ENCODE results near the gene DLGAP4.

Gene DLGAP4

DNA sequence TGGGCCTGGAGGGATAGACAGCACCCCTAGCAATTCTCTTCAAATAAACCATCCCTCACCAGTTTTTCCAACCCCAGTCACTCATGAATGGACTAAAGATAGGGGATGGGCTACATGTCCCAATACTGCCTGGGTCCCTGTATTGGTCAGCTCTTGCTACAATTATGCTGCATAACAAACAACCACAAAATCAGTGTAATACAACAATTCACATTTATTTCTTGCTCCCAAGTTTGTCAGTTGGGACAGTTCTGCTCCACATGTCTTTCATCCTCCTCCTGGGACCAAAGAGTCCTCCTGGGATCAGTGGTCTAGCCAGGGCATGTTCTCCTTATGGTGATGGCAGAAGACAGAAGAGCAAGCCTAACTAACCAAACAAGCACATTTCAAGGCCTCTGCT is 143.5 kb downstream of the DLGAP4 start:
- TF ChIP-seq EZH2phosphoT487 (conservative IDR thresholded peaks at IDR 0.05; ENCODE audit: low read length) (no peak), CTCF (IDR thresholded peaks at IDR 0.05; ENCODE audit: insufficient read depth, low read length, poor library complexity, severe bottlenecking) (no peak)
- no peaks in the 10 kb centered on the region for H3K27me3 ChIP-seq (ENCODE audit: low read length)
- H4K20me1 ChIP-seq (ENCODE audit: low read depth, low read length): no peaks in the 10 kb centered on the region
- H3K79me2 ChIP-seq (ENCODE audit: insufficient read depth, low read length): no peaks in the 10 kb centered on the region
- no peak overlapping the region for H3K9ac ChIP-seq (ENCODE audit: low read length)
- no peak overlapping the region for H3K27ac ChIP-seq (ENCODE audit: low read depth, low read length)
- no peaks in the 10 kb centered on the region for H3K9me2 ChIP-seq (replicated peaks; ENCODE audit: insufficient read depth, low read length)
- no peak overlapping the region for H3K4me2 ChIP-seq (ENCODE audit: low read depth, low read length, poor library complexity, severe bottlenecking)
- H3K36me3 ChIP-seq (ENCODE audit: low read length): no peaks in the 10 kb centered on the region
- H3F3A ChIP-seq (ENCODE audit: insufficient read depth): no peaks in the 10 kb centered on the region
- H2AFZ ChIP-seq (ENCODE audit: low read depth, low read length, severe bottlenecking): no peak overlapping the region
- H3K4me3 ChIP-seq (ENCODE audit: insufficient read depth, low read length, poor library complexity, severe bottlenecking): no peak overlapping the region
- H3K9me3 ChIP-seq (ENCODE audit: insufficient read depth, low read length): no peaks in the 10 kb centered on the region

- no peaks in the 10 kb centered on the region for H3K9me2 ChIP-seq (replicated peaks; ENCODE audit: insufficient read depth, low read length)
- TF ChIP-seq CTCF (IDR thresholded peaks at IDR 0.05; ENCODE audit: insufficient read depth, low read length, poor library complexity, severe bottlenecking) (no peak), EZH2phosphoT487 (conservative IDR thresholded peaks at IDR 0.05; ENCODE audit: low read length) (no peak)
- no peaks in the 10 kb centered on the region for H3F3A ChIP-seq (ENCODE audit: insufficient read depth)
- no peaks in the 10 kb centered on the region for H3K27me3 ChIP-seq (ENCODE audit: low read length)
- H3K27ac ChIP-seq (ENCODE audit: low read depth, low read length): no peak overlapping the region
- no peaks in the 10 kb centered on the region for H3K9me3 ChIP-seq (ENCODE audit: insufficient read depth, low read length)
- no peak overlapping the region for H2AFZ ChIP-seq (ENCODE audit: low read depth, low read length, severe bottlenecking)
- no peaks in the 10 kb centered on the region for H3K79me2 ChIP-seq (ENCODE audit: insufficient read depth, low read length)
- H3K9ac ChIP-seq (ENCODE audit: low read length): no peak overlapping the region
- H3K36me3 ChIP-seq (ENCODE audit: low read length): no peaks in the 10 kb centered on the region
- no peak overlapping the region for H3K4me2 ChIP-seq (ENCODE audit: low read depth, low read length, poor library complexity, severe bottlenecking)
- no peak overlapping the region for H3K4me3 ChIP-seq (ENCODE audit: insufficient read depth, low read length, poor library complexity, severe bottlenecking)
- H4K20me1 ChIP-seq (ENCODE audit: low read depth, low read length): no peaks in the 10 kb centered on the region
These were observed 148.2 kb downstream of the DLGAP4 start for GRCh38 chr20:36454332-36454697.

- Histone ChIP-seq H3K9me2 (replicated peaks; ENCODE audit: insufficient read depth, low read length) (no peaks in the 10 kb centered on the region), H3F3A (ENCODE audit: insufficient read depth) (no peaks in the 10 kb centered on the region), H3K27me3 (ENCODE audit: low read length) (no peaks in the 10 kb centered on the region), H4K20me1 (ENCODE audit: low read depth, low read length) (no peaks in the 10 kb centered on the region), H3K4me3 (ENCODE audit: insufficient read depth, low read length, poor library complexity, severe bottlenecking) (no peak overlapping the region), H3K9ac (ENCODE audit: low read length) (no peak overlapping the region), H3K36me3 (ENCODE audit: low read length) (no peaks in the 10 kb centered on the region), H3K4me2 (ENCODE audit: low read depth, low read length, poor library complexity, severe bottlenecking) (no peak overlapping the region), H3K27ac (ENCODE audit: low read depth, low read length) (no peak overlapping the region), H3K79me2 (ENCODE audit: insufficient read depth, low read length) (no peaks in the 10 kb centered on the region), H3K9me3 (ENCODE audit: insufficient read depth, low read length) (no peaks in the 10 kb centered on the region), H2AFZ (ENCODE audit: low read depth, low read length, severe bottlenecking) (no peak overlapping the region)
- TF ChIP-seq EZH2phosphoT487 (conservative IDR thresholded peaks at IDR 0.05; ENCODE audit: low read length): no peak
- TF ChIP-seq CTCF (IDR thresholded peaks at IDR 0.05; ENCODE audit: insufficient read depth, low read length, poor library complexity, severe bottlenecking): no peak
These were observed 148.7 kb downstream of the DLGAP4 start for GRCh38 chr20:36454698-36455427.
